Measurements from ENCODE around the gene MVP. TPM values are rescaled to one million over a fixed set of nuclear protein-coding genes. Genes with fewer than 3 reads are reported as not detected.

MVP gene
- total RNA-seq, 5 donors from 2014 or later (not counting 1 experiment from before 2014, with no cell fraction given): 140 to 173 (median 158) TPM

DNA sequence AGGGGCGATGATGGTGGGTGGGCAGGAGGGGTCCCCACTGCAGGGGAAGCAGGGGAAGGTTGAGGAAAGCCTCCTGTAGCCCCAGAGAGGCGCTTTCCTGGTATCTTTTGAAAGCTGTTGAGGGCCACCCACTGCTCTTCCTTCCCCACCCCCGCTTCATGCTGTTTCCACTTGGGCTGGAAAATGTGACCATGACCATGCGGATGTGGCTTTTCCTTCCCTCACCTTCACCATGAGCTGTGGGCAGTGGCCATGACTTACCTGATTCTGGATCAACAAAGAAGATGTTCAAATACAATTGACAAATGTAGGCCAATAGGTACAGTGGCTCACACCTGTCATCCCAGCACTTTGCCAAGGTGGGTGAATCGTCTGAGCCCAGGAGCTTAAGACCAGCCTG is 13.8 kb downstream of the MVP start:
- 80% methylated on average over 1 of the region's 5 CpGs for WGBS (ENCODE audit: insufficient coverage)
- no peak overlapping the region for H3K4me3 ChIP-seq (ENCODE audit: control insufficient read depth in 1 of 2, extremely low read depth in 1 of 2, low read length in 1 of 2)
- H3K9me3 Mint-ChIP-seq: no peaks in the 10 kb centered on the region
- peak overlapping the region in 1 of 2 donors; percentile 28 for H3K27ac Mint-ChIP-seq
- H3K36me3 Mint-ChIP-seq: peaks cover 27% of the 10 kb centered on the region
- H3K27me3 Mint-ChIP-seq: no peaks in the 10 kb centered on the region
- H3K36me3 ChIP-seq (ENCODE audit: control insufficient read depth in 2 of 2, extremely low read depth in 1 of 2, insufficient read depth in 1 of 2, low read length in 1 of 2): peaks cover 9 to 80% of the 10 kb centered on the region in 2 donors
- H3K27me3 ChIP-seq (replicated peaks in 1 of 2; ENCODE audit: control insufficient read depth in 2 of 2, extremely low read depth in 1 of 2, insufficient read depth in 2 of 2, low read length in 1 of 2): no peaks in the 10 kb centered on the region
- ATAC-seq (replicated peaks in 1 of 4): no peak
- no peak overlapping the region for H3K27ac ChIP-seq (ENCODE audit: low read length)
- peaks cover 7 to 24% (median 21%) of the 10 kb centered on the region in 3 donors for H3K4me1 Mint-ChIP-seq
- ChIA-PET POLR2A (interaction anchor here in 1 of 2 donors (0.7 kb wide), 1 partner anchor 167 kb away, joined by 4 read pairs; no protein-coding TSS in a partner anchor), CTCF (interaction anchor here in 1 of 2 donors (0.6 kb wide), 2 partner anchors 37 to 137 kb away, joined by 3 read pairs; no protein-coding TSS in a partner anchor)
- no peaks in the 10 kb centered on the region for H3K9me3 ChIP-seq
- H3K4me3 Mint-ChIP-seq: no peak overlapping the region
- H3K4me1 ChIP-seq (ENCODE audit: control insufficient read depth in 1 of 2, extremely low read depth in 1 of 2, insufficient read depth in 2 of 2, low read length in 2 of 2): peaks cover 3 to 20% of the 10 kb centered on the region in 2 experiments
- DNase-seq: no peak

DNA sequence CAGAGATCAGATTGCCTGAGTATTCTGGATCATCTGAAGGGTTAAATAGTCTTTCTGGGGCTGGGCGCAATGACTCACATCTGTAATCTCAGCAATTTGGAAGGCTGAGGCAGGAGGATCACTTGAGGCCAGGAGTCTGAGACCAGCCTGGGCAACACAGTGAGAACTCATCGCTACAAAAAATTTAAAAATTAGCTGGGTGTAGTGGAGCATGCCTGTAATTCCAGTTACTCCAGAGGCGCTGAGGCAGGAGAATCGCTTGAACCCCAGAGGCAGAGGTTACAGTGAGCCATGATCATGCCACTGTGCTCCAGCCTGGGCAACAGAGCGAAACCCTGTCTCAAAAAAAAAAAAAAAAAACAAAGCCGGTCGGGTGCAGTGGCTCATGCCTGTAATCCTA is 15.7 kb downstream of the MVP start:
- H3K4me1 Mint-ChIP-seq: peaks cover 4 to 7% (median 6%) of the 10 kb centered on the region in 3 donors
- DNase-seq (no peak), ATAC-seq (replicated peaks in 1 of 4) (no peak)
- H3K27me3 ChIP-seq (replicated peaks in 1 of 2; ENCODE audit: control insufficient read depth in 2 of 2, extremely low read depth in 1 of 2, insufficient read depth in 2 of 2, low read length in 1 of 2): no peaks in the 10 kb centered on the region
- no peaks in the 10 kb centered on the region for H3K9me3 ChIP-seq
- H3K36me3 Mint-ChIP-seq: peaks cover 39% of the 10 kb centered on the region
- no peak overlapping the region for H3K27ac Mint-ChIP-seq
- no peak overlapping the region for H3K4me3 ChIP-seq (ENCODE audit: control insufficient read depth in 1 of 2, extremely low read depth in 1 of 2, low read length in 1 of 2)
- 100% methylated on average over 4 of the region's 7 CpGs for WGBS (ENCODE audit: insufficient coverage)
- no peak overlapping the region for H3K27ac ChIP-seq (ENCODE audit: low read length)
- no peak overlapping the region for H3K4me3 Mint-ChIP-seq
- no peaks in the 10 kb centered on the region for H3K9me3 Mint-ChIP-seq
- no peaks in the 10 kb centered on the region for H3K27me3 Mint-ChIP-seq
- POLR2A ChIA-PET: no interaction called here
- CTCF ChIA-PET: interaction anchor here in 1 of 2 donors (0.7 kb wide), 2 partner anchors 14 to 67 kb away, joined by 3 read pairs; no protein-coding TSS in a partner anchor
- peaks cover 18 to 88% of the 10 kb centered on the region in 2 donors for H3K36me3 ChIP-seq (ENCODE audit: control insufficient read depth in 2 of 2, extremely low read depth in 1 of 2, insufficient read depth in 1 of 2, low read length in 1 of 2)
- peaks cover 0 to 2% of the 10 kb centered on the region in 2 experiments for H3K4me1 ChIP-seq (ENCODE audit: control insufficient read depth in 1 of 2, extremely low read depth in 1 of 2, insufficient read depth in 2 of 2, low read length in 2 of 2)

DNA sequence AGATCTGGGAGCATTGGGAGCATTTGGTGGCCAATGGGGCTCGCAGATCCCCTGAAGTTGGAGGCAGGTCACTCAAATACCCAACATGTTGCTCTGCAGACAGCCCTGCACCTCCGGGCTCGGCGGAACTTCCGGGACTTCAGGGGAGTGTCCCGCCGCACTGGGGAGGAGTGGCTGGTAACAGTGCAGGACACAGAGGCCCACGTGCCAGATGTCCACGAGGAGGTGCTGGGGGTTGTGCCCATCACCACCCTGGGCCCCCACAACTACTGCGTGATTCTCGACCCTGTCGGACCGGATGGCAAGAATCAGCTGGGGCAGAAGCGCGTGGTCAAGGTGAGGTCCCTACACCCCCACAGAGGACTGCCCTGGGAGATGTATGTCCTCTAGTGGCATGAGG is 16.4 kb downstream of the MVP start:
- H3K36me3 Mint-ChIP-seq: peaks cover 43% of the 10 kb centered on the region
- H3K4me1 Mint-ChIP-seq: peaks cover 0 to 5% (median 4%) of the 10 kb centered on the region in 3 donors
- Histone ChIP-seq H3K4me1 (ENCODE audit: control insufficient read depth in 1 of 2, extremely low read depth in 1 of 2, insufficient read depth in 2 of 2, low read length in 2 of 2) (peaks cover 0 to under 1% of the 10 kb centered on the region in 2 experiments), H3K9me3 (no peaks in the 10 kb centered on the region), H3K27ac (ENCODE audit: low read length) (no peak overlapping the region), H3K4me3 (ENCODE audit: control insufficient read depth in 1 of 2, extremely low read depth in 1 of 2, low read length in 1 of 2) (no peak overlapping the region), H3K27me3 (replicated peaks in 1 of 2; ENCODE audit: control insufficient read depth in 2 of 2, extremely low read depth in 1 of 2, insufficient read depth in 2 of 2, low read length in 1 of 2) (no peaks in the 10 kb centered on the region), H3K36me3 (ENCODE audit: control insufficient read depth in 2 of 2, extremely low read depth in 1 of 2, insufficient read depth in 1 of 2, low read length in 1 of 2) (peaks cover 20 to 88% of the 10 kb centered on the region in 2 donors)
- 96% methylated on average over 5 of the region's 15 CpGs for WGBS (ENCODE audit: insufficient coverage)
- CTCF ChIA-PET: interaction anchor here in 1 of 2 donors (0.7 kb wide), 2 partner anchors 15 to 66 kb away, joined by 3 read pairs; no protein-coding TSS in a partner anchor
- DNase-seq (no peak), ATAC-seq (replicated peaks in 1 of 4) (no peak)
- POLR2A ChIA-PET: no interaction called here
- H3K4me3 Mint-ChIP-seq: no peak overlapping the region
- no peaks in the 10 kb centered on the region for H3K27me3 Mint-ChIP-seq
- no peaks in the 10 kb centered on the region for H3K9me3 Mint-ChIP-seq
- no peak overlapping the region for H3K27ac Mint-ChIP-seq

DNA sequence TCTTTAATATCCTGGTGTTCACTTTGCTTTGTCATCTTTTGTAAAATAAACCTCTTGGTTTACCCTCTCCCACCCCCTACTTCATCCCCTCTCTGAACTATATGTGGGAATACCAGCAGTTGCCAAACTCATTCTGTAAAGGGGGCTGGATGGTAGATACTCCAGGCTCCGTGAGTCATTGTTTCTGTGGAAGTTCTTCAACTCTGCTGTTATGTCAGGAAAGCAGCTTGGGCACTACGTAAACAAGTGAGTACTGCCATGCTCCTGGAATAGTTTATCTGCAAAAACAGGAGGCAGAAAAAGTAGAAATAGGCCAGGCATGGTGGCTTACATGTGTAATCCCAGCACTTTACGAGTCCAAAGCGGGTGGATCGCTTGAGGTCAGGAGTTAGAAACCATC is 17.6 kb downstream of the MVP start:
- peaks cover 0 to 1% (median 0%) of the 10 kb centered on the region in 3 donors for H3K4me1 Mint-ChIP-seq
- Histone ChIP-seq H3K4me1 (ENCODE audit: control insufficient read depth in 1 of 2, extremely low read depth in 1 of 2, insufficient read depth in 2 of 2, low read length in 2 of 2) (no peaks in the 10 kb centered on the region), H3K27me3 (replicated peaks in 1 of 2; ENCODE audit: control insufficient read depth in 2 of 2, extremely low read depth in 1 of 2, insufficient read depth in 2 of 2, low read length in 1 of 2) (no peaks in the 10 kb centered on the region), H3K27ac (ENCODE audit: low read length) (no peak overlapping the region), H3K9me3 (no peaks in the 10 kb centered on the region), H3K36me3 (ENCODE audit: control insufficient read depth in 2 of 2, extremely low read depth in 1 of 2, insufficient read depth in 1 of 2, low read length in 1 of 2) (peaks cover 24 to 93% of the 10 kb centered on the region in 2 donors), H3K4me3 (ENCODE audit: control insufficient read depth in 1 of 2, extremely low read depth in 1 of 2, low read length in 1 of 2) (no peak overlapping the region)
- no peaks in the 10 kb centered on the region for H3K9me3 Mint-ChIP-seq
- ATAC-seq (replicated peaks in 1 of 4) (no peak), DNase-seq (no peak)
- no peaks in the 10 kb centered on the region for H3K27me3 Mint-ChIP-seq
- no peak overlapping the region for H3K4me3 Mint-ChIP-seq
- peak overlapping the region in 1 of 2 donors; percentile 52 for H3K27ac Mint-ChIP-seq
- H3K36me3 Mint-ChIP-seq: peaks cover 36% of the 10 kb centered on the region
- ChIA-PET POLR2A (no interaction called here), CTCF (no interaction called here)
- WGBS (ENCODE audit: insufficient coverage): 100% methylated on average over 1 of the region's 5 CpGs

DNA sequence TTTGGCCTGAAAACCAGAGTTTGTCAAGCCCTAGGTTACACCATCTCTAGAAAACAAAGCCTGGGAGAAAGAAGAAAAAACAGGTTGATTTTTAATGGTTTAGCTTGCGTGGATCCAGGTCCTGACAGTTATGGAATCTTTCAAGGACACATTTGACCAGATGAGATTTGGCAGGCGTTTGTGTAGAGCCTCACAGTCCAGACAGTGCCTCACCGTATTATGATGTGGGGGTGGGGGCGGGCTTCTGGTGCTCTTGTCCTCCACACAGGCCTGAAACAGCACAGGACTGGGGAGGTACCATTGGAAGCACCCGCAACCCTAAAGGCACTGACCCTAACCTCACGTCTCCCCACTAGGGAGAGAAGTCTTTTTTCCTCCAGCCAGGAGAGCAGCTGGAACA is 19.6 kb downstream of the MVP start:
- Mint-ChIP-seq H3K27me3 (no peaks in the 10 kb centered on the region), H3K4me1 (peaks cover 0 to 2% (median 1%) of the 10 kb centered on the region in 3 donors), H3K36me3 (peaks cover 36% of the 10 kb centered on the region), H3K27ac (no peak overlapping the region), H3K9me3 (no peaks in the 10 kb centered on the region), H3K4me3 (no peak overlapping the region)
- Histone ChIP-seq H3K36me3 (ENCODE audit: control insufficient read depth in 2 of 2, extremely low read depth in 1 of 2, insufficient read depth in 1 of 2, low read length in 1 of 2) (peaks cover 28 to 90% of the 10 kb centered on the region in 2 donors), H3K27me3 (replicated peaks in 1 of 2; ENCODE audit: control insufficient read depth in 2 of 2, extremely low read depth in 1 of 2, insufficient read depth in 2 of 2, low read length in 1 of 2) (no peaks in the 10 kb centered on the region), H3K4me1 (ENCODE audit: control insufficient read depth in 1 of 2, extremely low read depth in 1 of 2, insufficient read depth in 2 of 2, low read length in 2 of 2) (no peaks in the 10 kb centered on the region), H3K4me3 (ENCODE audit: control insufficient read depth in 1 of 2, extremely low read depth in 1 of 2, low read length in 1 of 2) (no peak overlapping the region), H3K9me3 (no peaks in the 10 kb centered on the region), H3K27ac (ENCODE audit: low read length) (no peak overlapping the region)
- WGBS (ENCODE audit: insufficient coverage): 100% methylated on average over 1 of the region's 6 CpGs
- CTCF ChIA-PET: no interaction called here
- POLR2A ChIA-PET: interaction anchor here in 1 of 2 donors (0.6 to 0.7 kb wide), 2 partner anchors 117 to 931 kb away, joined by 5 to 6 read pairs; no protein-coding TSS in a partner anchor
- DNase-seq (no peak), ATAC-seq (replicated peaks in 1 of 4) (no peak)

DNA sequence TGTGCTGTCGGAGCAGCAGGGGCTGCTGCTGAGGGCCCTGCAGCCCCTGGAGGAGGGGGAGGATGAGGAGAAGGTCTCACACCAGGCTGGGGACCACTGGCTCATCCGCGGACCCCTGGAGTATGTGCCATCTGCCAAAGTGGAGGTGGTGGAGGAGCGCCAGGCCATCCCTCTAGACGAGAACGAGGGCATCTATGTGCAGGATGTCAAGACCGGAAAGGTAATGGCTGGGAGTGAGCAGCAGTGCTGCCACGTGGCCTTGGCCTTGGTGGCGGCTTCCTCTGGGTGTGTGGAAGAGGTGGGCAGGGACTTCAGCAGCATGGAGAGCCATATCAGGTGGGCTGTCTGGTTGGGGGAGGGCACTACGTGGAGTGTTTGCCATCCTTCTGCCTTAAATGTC is 20.0 kb downstream of the MVP start:
- Histone ChIP-seq H3K4me1 (ENCODE audit: control insufficient read depth in 1 of 2, extremely low read depth in 1 of 2, insufficient read depth in 2 of 2, low read length in 2 of 2) (no peaks in the 10 kb centered on the region), H3K4me3 (ENCODE audit: control insufficient read depth in 1 of 2, extremely low read depth in 1 of 2, low read length in 1 of 2) (no peak overlapping the region), H3K36me3 (ENCODE audit: control insufficient read depth in 2 of 2, extremely low read depth in 1 of 2, insufficient read depth in 1 of 2, low read length in 1 of 2) (peaks cover 28 to 90% of the 10 kb centered on the region in 2 donors), H3K27ac (ENCODE audit: low read length) (no peak overlapping the region), H3K27me3 (replicated peaks in 1 of 2; ENCODE audit: control insufficient read depth in 2 of 2, extremely low read depth in 1 of 2, insufficient read depth in 2 of 2, low read length in 1 of 2) (no peaks in the 10 kb centered on the region), H3K9me3 (no peaks in the 10 kb centered on the region)
- ATAC-seq (replicated peaks in 1 of 4) (no peak), DNase-seq (no peak)
- ChIA-PET POLR2A (interaction anchor here in 1 of 2 donors (0.7 kb wide), 1 partner anchor 117 kb away, joined by 6 read pairs; no protein-coding TSS in a partner anchor), CTCF (no interaction called here)
- H3K36me3 Mint-ChIP-seq: peaks cover 38% of the 10 kb centered on the region
- no peaks in the 10 kb centered on the region for H3K27me3 Mint-ChIP-seq
- peaks cover 0 to 2% (median 1%) of the 10 kb centered on the region in 3 donors for H3K4me1 Mint-ChIP-seq
- no peaks in the 10 kb centered on the region for H3K9me3 Mint-ChIP-seq
- H3K4me3 Mint-ChIP-seq: no peak overlapping the region
- H3K27ac Mint-ChIP-seq: no peak overlapping the region
- WGBS (ENCODE audit: insufficient coverage): over 99% methylated on average over 9 of the region's 10 CpGs
